SKM-1 (cell line): ENCODE data around the gene ITGB5.
A peak's percentile ranks its signal among the peaks of the same experiment; 100 is the strongest.
"Not testable (repeated sequence)": the region's sequence is repeated elsewhere in the genome, so short reads cannot be mapped to it uniquely, and the experiment has no call there.

Source experiments
- DNase-seq: peaks from one replicate; lab custom pipeline; 2025; ENCODE audit not compliant: unreplicated experiment; lab: John Stamatoyannopoulos, UW

Gene ITGB5

DNA sequence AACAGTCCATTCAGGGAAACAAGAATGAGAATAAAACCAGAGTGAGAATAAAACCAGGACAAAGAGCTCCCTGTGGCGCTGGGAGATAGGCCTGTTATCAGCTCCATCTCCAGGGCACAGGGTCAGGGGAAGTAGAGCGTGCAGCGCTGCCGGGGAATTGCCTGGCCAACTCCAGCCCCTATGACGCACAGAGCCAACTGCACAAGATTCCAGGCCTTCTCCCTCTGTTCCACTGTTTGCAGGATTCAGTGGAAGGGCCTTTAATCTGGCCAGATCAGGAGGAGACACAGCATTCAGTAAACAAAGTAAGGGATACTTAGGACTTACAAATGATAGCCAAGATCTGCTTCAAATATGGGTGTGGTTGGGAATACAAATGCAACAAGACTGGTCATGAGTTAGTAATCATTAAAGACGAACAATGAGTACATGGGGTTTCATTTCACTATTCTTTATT, 49.4 kb downstream of the ITGB5 start:
- no peak for DNase-seq

DNA sequence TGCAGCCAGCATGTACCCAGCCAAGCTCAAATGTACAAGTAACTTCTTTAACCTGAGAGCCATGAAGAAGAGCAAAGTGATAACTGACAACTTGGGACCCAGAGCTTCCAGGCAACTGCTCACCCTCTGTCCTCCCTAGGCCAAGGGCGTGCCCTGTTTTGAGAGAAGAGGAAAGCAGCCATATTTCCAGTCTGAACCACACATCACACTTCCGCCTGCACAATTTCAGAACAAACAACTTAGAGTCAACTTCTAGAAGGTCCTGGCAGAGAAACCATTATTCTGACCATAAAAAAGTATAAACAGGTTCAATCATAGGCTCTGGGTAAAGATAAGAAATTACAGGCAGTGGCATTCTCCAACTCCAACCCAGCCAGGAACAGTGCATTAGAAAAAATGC, 50.1 kb downstream of the ITGB5 start:
- no peak for DNase-seq

DNA sequence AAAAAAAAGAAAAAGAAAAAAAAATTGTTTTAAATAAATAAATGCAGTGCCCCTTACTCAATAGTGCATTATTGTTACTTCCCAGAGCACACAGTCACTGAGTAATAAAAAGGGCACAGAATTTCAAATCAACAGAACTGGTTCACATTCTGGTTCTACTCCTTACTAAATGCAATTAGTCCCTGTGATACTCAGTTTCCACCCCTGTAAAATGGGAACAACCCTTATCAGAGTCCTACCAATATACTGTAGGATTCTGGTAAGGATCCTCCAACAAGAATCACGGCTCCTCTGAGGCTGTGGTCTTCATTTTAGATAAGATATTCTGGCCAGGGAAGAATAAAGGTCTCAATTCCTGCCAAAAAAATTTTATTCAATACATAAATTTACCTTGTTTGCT, 50.7 kb downstream of the ITGB5 start:
- DNase-seq = no peak

DNA sequence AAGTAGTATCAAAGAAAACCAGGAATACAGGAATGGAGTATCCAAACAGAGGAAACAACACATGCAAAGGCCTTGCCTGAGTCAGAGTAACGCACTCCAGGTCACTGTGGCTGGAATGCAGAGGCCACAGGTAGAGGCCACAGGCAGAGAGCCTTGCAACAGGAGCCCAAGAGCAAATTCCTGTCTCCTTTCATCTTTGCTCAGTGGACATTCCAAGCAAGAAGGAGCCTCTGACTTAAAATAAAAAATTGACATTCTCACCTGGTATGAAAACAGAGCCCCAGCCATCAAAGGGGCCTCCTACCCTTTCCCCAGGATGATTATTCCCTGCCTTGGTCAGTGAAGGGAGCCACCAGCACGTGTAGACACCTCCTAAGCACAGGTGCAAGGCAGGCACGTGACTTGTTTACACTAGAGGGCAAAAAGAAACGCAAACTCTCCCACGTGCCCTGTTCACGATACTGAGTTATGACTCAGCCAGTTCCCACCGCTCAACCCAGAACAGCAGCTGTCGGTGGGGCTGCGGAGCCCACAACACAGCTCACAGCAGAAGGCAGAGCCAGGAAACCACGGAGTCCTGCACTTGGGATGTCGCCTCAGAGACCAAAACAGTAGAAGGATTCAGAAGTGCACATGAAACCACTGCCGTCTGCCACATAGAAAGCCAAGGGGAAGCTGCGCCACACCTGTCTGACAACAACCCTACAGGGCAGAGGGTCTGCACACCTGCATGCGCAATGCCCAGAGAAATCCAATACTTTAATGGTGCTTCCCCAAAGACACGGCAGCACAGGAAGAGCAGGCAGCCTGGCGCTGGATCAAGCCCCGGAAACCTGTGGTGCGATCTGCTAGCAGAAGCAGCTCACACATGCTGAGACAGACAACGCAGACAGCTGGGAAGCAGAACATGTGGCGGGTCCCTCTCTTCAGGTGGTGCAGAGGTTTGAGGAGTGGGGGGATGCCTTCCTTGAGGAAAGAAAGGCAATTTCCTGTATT, 52.1 kb downstream of the ITGB5 start:
- DNase-seq = no peak

DNA sequence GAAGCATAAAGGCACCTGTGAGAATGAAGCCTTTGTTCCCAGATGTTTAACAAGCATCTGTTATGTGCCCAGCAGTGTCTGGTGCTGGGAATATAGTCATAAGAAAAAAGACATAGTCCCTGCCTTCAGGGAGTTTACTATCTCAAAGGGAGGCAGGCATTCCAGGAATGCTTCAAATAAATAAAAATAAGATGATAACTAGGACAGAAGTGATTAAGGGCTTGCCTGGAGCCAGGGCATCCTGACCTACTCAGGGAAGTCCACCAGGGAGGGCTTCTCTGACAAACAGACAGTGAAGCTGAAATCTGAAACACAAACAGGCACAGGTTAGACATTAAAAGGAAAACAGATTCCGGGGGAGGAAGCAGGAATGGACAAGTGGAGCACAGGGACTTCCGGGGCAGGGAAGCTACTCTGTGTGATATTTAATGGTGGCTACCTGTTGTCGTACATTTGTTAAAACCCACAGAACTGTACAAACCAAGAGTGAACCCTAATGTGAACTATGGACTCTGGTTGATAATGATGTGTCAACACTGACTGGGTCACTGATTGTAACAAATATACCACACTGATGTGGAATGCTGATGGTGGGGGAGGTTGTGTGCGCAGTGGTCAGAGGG, 53.3 kb downstream of the ITGB5 start:
- no peak for DNase-seq

DNA sequence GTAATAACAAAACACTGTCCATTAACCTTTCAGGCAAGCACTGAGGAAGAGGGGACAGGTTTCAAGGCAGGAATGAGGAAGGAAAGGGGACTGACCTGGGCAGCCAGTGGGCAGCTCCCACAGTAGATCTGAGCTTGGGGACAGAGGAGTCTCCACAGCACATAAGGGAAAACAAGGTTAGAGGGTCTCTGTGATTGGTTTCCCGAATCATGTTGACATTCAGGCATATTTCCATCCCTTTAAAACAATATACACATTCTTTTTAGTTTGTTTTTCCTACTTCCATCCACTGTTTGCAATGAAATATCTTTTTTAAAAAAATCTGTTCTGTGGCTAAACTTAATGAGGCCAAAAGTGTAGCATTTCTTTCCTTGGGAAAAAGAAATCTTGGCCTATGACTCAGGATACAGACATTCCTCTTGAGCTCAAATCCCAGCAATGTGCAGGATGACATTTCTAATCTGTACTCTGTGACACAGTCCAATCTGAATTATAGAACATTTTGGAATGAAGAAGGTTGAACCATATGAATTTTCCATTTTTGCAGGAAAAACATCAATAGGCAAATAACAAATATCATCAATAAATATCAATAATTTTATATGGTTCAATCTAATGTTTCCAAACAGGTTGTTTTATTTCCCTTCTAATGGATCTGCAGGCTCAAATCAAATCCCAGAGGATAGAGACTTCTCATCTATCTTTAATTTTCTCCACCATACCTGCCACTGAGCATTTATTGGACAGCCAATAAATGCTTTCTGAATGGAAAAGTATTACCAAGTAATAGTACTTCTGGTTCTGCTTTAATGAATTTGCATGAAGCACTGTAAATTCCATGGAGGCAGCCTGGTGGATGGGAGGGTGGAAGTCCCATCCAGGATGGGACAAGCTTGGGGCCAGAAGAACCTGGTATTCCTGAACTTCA, 54.1 kb downstream of the ITGB5 start:
- no peak for DNase-seq

DNA sequence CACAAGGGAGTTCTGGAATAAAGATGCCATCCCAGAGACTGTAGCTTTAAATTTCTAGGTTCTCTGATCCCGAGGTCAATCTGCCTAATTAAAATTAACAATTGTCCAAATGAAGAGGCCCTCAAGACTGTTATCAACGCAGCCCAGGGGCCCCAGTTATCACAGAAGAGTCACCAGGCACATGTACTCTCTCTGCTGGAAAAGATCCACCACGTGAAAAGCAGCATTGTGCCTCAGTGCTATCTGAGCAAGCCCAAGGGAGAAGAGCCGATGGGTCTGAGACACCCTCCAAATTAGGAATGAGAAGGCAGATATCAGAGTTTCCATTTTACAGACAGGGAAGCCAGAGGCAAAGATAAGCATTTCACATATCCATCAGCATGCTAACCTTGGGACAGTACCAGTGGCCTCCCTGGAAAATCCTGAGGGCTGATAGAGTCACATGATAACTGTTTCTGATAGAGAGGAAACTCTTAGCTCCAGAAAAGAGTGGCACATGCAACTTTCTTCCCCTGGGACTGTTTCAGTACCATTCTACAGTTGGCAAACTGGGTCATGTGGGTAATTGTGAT, 55.5 kb downstream of the ITGB5 start:
- no peak for DNase-seq

DNA sequence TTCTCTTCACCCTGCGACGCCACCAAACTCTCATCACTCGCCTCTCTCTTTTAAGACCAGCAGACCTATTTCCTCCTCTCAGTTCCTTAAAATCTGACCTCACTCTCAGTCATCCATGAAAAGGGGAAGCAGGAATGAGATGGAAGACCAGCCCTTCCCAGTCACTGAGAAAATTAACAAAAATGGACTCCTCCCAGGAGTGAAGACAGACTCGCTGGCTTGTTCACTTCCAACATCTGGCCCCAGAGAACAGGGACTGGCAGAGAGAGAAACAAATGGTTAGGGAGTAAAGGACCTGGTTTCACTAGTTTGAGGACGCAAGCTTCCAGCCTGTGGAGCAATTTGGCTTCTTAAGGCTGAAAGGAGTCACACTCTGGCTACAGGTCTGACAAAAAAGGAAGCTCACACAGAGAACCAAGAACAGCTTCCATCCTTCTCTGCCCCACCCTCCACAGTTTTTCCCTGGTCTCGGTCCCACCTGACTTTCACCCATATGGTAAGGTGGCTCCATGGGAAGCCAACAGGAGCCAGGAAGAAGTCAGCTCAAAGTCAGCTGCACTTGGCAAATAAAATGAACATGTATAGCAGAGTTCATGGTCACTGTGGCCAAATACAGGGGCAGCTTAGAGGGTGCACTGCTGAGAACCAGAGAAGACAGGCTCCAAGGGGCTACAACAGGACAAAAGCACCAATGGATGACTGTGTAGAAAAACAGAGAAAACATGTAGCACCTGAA, 57.2 kb downstream of the ITGB5 start:
- peak; percentile 75 for DNase-seq

DNA sequence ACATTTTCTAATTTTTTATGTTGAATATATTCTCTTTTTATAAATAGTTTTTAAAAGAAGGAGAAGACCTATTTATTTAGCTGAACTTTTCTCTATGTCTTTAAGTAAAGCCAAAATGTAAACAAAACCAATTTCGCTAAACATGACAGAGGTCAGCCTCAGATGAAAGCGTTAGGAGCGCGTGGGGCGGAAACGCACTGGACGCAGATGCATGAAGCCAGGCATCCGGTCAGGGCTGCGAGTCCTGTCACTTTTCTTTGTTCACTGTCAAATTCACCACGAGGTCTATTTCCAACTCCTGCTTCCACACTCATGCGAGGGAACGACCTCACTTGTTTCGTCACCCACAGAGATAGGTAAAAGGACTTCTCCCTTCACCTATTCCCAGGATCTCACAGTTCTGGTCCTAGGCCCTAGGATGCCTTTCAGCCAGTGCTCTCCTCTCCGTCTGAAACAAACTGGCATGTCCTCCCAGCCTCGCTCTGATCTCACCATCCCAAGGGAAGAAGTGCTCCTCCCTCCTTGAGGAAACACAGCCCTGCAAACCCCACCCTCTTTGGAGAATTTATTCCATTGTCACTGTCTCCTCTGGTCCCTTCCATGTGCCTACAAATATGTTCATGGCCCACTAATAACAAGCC, 57.9 kb downstream of the ITGB5 start:
- no peak for DNase-seq

DNA sequence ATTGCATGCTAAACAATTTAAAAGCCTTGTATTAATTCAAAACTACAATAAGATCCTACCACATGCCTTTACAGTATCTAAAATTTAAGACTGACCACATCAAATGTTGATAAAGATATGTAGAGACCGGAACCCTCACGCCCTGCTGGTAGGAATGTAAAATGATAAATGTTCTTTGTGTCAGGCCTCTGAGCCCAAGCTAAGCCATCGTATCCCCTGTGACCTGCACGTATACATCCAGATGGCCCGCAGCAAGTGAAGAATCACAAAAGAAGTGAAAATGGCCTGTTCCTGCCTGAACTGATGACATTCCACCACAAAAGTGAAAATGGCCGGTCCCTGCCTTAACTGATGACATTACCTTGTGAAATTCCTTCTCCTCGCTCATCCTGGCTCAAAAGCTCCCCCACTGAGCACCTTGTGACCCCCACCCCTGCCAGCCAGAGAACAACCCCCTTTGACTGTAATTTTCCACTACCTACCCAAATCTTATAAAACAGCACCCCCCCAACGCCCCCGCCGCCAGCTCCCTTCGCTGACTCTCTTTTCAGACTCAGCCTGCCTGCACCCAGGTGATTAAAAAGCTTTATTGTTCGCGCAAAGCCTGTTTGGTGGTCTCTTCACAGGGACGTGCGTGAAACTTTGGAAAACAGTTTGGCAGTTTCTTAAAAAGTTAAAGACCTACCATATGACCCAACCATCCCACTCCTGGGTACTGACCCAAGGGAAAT, 59.5 kb downstream of the ITGB5 start:
- DNase-seq = not testable (repeated sequence)

DNA sequence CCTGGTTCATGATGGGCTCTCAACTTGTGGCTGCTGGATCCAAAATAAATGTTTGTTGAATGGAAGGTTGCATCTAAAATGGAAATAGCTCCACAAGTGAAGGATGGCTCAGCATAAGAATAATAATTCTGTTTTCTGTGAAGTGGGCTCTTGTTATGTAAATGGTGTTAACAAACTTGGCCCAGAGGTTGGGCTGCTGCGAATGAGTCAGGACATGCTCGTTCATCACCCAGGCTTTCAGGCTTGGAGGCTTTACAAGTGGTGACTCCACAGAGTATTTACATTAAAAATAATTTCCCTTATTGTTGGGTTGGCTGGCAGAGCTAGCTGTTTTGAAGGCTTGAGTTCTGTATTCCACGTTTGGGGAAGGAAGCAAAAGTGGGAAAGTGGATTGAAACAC, 60.5 kb downstream of the ITGB5 start:
- no peak for DNase-seq

DNA sequence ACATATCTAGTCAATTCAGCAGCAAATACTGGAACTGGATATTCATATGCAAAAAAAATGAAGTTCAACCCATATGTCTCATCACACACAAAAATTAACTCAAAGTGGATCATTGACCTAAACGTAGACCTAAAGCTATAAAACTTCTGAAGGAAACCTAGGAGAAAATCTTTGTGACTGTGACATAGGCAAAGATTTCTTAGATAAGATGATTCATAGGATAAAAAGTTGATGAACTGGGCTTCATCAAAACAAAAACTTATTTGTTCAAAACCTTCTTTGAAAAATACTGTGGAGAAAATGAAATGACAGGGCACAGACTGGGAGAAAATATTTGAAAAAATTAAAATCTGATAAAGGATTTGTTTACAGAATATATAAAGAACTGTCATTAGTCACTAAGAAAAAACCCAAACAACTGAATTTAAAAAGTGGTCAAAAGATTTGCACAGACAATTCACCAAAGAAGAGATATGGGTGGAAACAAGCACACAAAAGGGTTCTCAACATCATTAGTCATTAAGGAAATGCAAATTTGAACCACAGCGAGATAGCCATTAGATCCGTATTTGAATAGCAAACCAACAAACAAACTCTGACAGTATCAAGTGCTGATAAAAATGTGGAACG, 62.8 kb downstream of the ITGB5 start:
- DNase-seq = no peak

DNA sequence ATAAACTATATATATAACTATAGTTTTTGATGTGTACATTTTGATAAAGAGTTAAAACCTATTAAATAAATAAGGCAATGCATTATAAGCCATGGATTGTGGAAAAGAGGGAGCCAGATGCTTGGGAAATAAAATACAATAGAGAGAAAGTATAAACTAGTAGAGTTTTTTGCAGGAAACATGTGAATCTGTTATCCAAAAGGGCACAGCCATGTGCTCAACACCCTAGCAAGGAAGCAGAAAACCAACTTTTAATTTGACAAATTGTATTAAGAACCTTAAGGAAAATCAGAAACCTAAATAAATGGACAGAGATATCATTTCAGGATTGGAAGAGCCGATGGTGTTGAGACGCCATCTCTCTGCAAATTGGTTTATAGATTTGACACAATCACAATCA, 63.5 kb downstream of the ITGB5 start:
- no peak for DNase-seq

DNA sequence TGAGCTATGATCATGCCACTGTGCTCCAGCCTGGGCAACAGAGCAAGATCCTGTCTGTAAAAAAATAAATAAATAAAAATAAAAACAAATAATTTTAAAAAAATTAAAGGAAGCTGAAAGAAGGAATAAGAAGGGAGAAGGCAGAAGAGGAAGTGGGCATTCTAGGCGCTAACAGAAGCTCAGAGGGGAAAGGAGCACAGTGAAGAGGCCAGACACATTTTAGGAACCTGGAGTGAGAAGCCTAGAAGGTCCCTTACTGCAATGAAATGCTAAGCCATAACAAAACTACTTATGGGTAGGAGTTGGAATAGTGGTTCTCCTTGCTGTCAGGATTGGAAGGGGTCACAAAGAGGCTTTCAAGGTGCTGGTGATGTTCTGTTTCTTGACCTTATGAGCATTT, 64.0 kb downstream of the ITGB5 start:
- no peak for DNase-seq

DNA sequence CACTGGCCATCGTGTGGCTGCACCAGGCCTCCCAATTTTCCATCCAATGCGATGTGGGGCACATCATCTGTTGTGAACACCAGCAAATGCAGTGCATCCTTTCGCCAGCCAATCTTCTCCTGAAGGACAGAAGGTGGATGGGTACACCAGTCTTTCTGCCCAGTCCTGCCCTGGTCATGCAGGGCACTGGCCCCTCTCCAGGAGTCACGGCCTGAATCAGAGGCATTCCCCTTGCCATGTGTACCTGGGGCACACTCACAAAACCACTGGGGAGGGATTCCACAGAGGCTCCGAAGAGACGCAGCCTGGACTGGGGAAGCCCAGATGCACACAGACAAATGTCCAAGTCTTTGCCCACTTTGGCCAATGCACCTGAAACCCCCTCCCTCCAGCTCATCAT, 65.8 kb downstream of the ITGB5 start:
- no peak for DNase-seq

DNA sequence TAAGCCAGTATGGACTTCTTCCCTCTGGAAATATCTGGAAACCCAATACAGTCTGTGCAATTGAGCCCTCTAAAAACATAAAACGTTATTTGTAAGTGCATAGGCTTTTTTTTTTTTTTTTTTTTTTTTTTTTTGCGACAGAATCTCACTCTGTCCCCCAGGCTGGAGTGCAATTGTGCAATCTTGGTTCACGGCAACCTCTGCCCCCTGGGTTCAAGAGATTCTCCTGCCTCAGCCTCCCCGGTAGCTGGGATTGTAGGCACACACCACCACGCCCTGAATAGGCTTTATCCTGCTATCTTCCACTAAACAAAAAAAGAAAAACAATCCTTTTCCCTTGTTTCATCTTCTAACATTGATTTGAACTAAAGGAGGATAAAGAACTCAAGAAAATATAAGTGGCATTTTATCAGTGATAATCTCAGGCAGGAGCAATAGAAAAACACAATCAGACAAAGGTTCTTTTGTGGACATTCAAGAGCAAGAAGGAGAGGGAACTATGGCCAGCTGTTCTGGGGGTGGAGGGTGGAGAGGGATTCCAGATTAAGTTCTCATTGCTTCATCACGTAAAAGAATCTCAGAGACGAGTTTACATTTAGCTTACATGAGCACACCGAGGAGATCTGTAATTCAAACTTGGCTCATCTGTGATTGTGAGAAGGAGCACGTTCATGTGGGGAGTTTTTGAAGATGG, 68.6 kb downstream of the ITGB5 start:
- no peak for DNase-seq

DNA sequence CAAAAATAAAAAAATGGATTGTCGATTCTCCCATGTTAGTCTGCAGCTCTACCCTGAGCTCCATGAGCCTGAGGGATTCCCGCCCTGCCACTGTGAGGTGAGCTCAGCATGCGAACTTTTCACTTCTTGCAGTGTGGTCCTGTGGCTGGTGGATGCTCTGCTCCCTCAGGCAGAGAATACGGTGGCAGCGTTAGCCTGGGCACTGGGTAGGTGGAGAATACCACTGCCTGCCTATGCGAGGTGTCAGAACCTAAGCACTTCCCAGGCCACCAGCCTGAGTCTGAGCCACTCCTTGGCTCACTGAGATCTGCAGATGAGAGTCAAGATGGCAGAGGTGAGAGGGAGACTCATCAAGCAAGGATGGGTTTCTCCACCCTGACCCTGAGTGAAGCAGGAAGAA, 70.1 kb downstream of the ITGB5 start:
- no peak for DNase-seq

DNA sequence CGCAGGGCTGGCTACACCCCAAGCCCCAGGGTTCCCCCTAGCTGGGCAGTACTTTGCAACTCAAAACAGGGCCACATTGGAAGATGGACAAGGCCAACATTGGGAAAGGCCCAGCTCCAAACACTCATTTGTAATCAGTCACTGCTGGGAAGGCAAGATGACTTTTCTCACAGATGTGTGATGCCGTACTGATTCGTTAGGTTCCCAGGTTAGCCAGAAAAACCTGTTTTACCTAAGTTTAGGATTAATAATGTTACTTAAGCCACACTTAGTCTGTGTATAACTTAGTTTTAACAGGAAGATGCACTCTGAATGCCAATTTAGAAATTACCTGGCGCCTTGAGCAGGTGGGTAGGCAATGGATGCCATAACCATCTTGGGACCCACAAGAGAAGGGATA, 71.0 kb downstream of the ITGB5 start:
- DNase-seq = no peak
